HL-60/S4 treated with retinoic acid at 250 ng/mL for 4 days and 3 days (cell line): Measurements from ENCODE around the gene PEAK3.

ENCODE experiments used
- in situ Hi-C: fragments of 300-500 bp; cut with MboI; formaldehyde crosslinking; loops from 2 replicates; pipeline ENCODE4 v1.7.0; 2022; ENCODE audit warnings: low sequenced_read_pairs

The PEAK3 gene

DNA sequence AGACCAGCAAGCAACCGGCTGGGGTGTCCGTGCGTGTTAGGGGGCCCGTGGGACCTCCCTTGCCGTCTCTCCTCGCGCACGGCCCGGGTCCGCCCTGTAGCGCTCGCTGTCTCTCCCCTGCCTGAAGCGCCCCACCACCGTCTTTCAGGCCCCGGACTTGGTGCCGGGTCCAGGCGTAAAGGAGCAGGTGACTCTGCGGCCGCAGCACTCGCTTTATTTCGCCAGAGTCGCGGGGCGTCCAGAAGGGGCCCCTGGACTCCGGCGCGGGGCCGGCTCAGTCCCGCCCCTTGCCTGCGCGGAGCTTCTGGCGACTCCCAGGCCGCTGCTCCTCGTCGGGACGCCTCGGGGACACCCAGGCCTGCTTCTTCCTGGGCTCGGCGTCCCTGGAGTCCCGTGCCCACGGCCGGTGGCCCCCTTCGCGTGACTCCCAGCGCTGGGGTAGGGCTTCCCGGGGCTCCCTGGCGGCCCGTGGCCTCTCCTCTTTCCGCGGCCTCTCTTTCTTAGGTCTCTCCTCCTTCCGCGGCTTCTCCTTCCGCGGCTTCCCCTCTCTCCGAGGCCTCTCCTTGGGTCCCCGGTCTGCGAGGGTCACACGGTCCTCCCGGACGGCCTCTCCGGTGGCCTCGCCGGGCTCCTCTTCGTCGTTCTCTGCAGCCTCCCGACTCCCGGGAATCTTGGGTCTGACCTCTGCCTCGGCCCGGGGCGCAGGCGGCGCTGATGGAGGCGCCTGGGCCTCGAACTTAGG lies 29.7 kb downstream of the PEAK3 start:
- in situ Hi-C loops: no loop called here

DNA sequence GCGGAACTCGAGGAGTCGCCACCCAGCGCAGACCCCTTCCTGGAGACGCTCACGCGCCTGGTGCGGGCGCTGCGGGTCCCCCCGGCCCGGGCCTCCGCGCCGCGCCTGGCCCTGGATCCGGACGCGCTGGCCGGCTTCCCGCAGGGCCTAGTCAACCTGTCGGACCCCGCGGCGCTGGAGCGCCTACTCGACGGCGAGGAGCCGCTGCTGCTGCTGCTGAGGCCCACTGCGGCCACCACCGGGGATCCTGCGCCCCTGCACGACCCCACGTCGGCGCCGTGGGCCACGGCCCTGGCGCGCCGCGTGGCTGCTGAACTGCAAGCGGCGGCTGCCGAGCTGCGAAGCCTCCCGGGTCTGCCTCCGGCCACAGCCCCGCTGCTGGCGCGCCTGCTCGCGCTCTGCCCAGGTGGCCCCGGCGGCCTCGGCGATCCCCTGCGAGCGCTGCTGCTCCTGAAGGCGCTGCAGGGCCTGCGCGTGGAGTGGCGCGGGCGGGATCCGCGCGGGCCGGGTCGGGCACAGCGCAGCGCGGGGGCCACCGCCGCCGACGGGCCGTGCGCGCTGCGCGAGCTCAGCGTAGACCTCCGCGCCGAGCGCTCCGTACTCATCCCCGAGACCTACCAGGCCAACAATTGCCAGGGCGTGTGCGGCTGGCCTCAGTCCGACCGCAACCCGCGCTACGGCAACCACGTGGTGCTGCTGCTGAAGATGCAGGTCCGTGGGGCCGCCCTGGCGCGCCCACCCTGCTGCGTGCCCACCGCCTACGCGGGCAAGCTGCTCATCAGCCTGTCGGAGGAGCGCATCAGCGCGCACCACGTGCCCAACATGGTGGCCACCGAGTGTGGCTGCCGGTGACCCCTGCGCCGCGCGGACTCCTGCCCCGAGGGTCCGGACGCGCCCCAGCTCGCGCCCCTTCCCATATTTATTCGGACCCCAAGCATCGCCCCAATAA lies 30.6 kb downstream of the PEAK3 start:
- in situ Hi-C loops: no loop called here

DNA sequence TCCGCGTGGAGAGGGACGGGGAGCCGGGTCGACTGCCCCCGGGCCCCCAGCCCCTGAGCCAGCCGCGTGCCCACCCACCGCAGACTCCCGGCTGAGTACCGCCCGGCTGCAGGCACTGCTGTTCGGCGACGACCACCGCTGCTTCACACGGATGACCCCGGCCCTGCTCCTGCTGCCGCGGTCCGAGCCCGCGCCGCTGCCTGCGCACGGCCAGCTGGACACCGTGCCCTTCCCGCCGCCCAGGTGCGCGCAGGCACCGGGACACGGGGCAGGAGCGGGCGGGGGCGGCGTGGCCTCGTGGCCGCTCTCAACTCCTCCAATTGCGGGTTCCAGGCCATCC lies 31.2 kb downstream of the PEAK3 start:
- in situ Hi-C loops: no loop called here

DNA sequence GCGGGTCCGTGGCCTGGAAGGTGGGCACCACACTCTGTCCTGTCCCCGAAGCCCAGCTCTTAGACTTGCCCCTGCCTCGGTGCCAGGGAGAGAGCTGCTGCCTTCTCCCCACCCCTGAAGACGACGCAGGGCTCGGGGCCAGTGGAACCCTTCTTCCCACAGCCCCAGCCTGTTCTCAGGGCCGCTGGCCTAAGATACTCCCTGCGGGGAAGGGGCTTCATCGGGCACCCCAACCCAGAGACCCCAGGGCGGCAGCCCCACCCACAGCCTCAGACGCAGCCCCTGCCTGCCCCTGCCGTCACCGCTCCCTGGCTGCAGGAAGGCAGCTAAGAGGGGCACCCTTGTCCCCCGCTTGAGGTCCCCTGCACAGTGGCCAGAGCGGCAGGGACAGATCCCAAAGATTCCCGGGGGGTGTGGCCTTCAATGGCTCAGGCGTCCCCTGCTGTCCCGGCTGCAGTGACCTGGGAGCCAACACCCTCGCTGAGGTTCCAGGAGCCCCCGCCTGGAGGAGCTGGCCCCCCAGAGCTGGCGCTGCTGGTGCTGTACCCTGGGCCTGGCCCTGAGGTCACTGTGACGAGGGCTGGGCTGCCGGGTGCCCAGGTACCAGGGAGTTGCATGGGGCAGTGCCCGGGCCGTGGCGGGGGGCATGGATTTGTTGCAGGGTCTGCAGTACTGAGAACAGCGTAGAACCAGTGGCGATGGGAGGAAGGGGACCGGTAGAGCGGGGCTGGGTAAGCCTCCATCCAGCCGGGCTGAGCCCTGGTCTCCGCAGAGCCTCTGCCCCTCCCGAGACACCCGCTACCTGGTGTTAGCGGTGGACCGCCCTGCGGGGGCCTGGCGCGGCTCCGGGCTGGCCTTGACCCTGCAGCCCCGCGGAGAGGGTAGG lies 31.9 kb downstream of the PEAK3 start:
- in situ Hi-C loops: no loop called here

DNA sequence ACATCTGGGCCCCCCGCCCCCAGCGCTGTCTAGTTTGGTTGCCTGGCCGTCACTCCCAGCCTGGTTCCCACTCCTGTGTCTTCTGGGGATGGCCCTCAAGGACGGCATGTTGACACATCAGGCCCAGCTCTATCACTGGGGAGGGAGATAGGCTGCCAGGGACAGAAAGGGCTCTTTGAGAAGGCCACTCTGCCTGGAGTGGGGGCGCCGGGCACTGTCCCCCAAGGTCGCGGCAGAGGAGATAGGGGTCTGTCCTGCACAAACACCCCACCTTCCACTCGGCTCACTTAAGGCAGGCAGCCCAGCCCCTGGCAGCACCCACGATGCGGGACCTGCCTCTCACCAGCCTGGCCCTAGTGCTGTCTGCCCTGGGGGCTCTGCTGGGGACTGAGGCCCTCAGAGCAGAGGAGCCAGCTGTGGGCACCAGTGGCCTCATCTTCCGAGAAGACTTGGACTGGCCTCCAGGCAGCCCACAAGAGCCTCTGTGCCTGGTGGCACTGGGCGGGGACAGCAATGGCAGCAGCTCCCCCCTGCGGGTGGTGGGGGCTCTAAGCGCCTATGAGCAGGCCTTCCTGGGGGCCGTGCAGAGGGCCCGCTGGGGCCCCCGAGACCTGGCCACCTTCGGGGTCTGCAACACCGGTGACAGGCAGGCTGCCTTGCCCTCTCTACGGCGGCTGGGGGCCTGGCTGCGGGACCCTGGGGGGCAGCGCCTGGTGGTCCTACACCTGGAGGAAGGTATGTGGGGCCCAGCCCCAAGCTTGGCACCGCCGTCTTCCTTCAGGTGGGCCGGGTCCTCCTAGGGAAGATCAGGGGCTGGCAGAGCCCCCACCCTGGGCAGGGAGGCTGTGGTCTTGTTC lies 32.7 kb downstream of the PEAK3 start, which contains the start of gene AMH:
Gene AMH (plus strand): TSS at position 314 of the 857 bp plus-strand sequence. CDS start 10 bp downstream, at position 324.
- in situ Hi-C loops: no loop called here

DNA sequence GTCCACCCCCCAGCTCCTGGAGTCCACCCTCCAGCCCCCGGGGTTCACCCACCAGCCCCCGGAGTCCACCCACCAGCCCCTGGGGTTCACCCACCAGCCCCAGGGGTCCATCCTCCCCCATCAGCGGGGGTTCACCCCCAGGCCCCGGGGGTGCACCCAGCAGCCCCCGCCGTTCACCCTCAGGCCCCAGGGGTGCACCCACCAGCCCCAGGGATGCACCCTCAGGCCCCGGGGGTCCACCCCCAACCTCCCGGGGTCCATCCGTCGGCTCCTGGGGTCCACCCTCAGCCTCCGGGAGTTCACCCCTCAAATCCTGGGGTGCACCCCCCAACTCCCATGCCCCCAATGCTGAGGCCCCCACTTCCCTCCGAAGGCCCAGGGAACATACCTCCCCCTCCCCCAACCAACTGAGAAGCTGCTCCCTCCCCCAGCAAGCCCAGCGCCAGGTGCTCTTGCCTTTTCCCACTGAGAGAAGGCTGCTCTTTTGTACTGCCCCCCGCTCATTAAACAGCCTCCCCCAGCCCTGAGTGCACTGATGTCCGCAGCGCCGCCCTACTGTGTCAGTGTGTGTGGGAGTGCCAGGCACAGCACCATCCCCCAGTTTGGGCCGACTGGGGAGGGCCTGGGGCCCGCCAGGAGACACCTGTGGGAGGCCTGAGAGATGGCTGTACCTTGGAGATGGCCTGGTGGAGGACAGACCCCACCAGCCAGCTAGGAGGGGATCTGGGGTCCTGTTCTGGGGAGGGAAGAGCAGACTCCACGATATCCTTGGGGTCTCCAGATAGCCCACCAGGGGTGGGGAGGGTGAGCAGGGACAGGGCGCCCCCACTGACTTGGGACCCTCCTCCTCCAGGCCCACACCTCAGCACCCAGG lies 33.6 kb downstream of the PEAK3 start:
- in situ Hi-C loops: no loop called here

DNA sequence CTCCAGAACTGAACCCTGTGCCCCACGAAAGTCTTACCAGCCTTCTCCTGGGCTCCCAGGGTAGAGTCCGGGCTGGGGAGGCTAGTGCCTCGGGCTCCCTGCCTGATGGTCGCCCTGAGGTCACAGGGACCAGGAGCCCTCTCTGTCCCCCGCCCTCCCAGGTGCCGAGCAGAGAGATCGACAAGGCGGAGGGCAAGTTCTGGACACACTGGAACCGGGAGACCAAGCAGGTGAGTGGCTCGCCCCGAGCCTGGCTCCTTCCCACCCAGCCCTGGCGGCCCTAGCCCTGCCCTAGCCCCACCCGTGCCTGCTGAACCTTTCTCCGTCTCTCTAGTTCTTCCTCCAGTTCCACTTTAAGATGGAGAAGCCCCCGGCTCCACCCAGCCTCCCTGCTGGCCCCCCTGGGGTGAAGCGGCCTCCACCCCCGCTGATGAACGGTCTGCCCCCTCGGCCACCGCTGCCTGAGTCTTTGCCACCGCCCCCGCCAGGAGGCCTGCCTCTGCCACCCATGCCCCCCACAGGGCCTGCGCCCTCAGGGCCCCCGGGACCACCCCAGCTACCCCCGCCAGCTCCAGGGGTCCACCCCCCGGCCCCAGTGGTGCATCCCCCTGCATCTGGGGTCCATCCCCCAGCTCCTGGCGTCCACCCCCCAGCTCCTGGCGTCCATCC lies 34.4 kb downstream of the PEAK3 start:
- in situ Hi-C loops: no loop called here

DNA sequence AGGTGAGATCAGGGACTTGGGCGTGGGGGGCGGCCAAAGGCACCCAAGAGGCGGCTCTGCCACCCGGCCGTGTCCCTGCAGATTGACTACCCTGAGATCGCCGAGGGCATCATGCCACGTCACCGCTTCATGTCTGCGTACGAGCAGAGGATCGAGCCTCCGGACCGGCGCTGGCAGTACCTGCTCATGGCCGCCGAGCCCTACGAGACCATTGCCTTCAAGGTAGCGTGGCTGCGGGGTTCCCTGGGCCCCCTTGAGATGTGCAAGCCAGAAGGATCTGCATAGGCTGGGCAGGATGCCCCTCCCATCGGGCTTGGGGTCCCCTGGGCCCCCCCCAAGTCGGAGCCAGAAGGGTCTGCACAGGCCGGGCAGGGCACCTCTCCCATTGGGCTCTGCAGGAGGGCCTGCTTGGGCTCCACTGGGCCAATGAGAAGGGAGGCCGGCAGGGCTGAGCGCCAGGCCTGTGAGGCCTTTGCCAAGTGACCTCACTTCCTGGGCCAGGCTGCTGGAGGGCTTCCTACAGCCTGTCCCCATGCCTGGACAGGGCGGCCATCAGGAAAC lies 35.1 kb downstream of the PEAK3 start:
- in situ Hi-C loops: no loop called here

DNA sequence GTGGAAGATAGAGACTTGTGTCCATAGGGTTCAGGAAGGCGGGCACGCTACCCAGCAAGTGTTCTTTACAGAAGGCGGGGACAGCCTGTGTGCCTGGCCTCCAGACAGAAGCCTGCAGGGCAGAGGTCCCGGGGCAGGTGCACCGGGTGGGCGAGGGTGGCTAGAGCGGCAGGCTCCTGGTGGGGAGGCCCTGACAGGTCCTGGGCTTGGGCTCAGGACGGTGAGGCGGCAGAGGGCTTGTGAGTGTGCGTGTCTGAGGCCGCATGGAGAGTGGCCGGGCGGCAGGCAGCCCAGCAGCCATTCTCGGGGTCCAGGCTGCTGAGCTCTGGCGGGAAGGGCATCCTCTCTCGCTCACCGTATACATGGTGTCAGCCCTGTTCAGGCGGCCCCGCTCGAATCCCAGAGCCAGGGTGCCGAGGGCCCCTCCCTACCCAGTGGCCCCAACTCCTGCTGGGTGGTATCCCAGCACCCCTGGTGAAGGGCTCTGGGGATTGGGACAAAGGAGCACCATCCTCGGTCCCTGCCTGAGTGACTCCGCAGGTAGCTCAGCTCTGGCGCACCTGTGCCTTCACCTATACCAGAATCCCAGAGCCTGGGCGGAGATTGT lies 35.9 kb downstream of the PEAK3 start:
- in situ Hi-C loops: no loop called here

DNA sequence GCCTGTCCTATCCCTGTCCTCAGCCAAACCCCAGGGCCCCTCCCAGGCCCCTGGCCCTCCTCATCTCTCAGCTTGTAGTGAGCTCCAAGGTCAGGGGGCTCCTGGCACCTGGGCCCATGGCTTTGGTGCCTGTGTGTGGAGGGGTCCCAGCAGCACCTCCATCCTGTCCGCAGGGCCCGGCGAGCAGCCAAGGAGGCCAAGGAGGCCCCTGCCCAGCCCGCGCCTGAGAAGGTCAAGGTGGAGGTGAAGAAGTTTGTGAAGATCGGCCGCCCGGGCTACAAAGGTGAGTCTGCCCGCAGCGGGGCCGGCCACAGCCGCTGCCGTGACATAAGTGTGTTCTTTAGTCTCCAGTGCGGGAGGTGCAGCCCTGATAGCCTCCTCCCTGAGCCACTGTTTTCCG lies 36.7 kb downstream of the PEAK3 start:
- in situ Hi-C loops: no loop called here

DNA sequence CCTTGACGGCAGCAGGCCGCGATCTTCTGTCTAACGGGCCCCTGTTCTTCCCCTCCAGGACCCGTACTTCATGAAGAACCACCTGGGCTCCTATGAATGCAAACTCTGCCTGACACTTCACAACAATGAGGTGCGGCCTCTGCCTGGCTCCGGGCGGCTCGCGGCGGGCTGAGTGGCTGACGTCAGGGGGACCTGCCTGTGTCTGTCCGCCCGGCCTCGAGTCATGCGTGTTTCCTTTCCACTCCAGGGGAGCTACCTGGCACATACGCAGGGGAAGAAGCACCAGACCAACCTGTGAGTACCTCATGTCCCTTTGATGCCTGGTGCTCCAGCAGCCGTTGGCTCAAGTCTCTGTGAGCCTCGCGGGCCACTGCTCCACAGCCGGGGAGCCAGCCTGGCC lies 37.5 kb downstream of the PEAK3 start:
- in situ Hi-C loops: no loop called here

DNA sequence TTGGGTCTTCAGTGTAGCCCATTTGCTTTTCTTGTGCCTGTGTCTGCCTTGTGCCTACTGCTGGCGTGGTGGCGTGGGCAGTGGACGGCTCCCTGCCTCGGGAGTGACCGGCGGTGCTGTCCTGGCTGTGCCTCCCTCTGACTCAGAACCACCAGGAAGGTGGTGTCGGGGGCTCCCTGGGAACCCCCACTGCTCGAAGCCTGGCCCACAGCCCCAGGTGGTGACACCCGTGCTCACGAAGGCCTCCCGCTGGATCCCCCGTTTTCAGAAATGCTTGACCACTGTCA lies 37.9 kb downstream of the PEAK3 start:
- in situ Hi-C loops: no loop called here

DNA sequence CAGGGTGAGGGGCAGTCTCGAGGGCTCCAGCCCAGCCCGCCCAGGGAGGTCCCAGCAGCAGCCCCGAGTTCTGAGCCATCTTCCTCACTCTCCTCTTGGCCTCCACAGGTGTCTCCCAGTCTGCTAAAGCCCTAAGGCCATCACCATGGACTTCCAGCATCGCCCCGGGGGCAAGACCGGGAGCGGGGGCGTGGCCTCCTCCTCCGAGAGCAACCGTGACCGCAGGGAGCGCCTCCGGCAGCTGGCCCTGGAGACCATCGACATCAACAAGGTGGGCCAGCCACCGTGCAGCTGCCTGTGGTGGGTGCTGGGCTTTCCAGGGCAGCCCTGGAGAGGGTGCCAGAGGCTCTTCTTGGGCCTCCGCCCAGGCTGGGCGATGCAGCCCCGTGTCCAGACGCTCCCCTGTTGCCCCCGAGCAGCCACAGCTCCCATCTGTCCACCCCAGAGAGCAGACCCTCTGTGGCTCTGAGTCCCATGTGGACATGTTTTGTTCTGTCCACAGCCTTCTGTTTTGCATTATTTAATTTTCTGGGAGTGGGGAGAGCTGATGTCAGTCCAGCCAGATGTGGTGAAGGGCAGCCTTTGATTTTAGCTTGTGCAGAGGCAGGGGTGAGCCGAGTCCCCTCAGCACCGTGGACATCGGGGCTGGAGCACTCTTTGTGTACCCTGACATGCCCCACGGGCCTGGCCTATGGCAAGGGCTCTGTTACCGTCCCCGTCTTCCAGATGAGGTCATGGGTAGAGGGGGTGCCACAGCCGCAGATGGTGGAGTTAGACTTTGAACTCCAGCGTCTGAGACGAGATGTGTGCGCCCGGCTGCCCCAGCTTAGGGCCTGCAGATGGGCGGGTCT lies 38.5 kb downstream of the PEAK3 start:
- in situ Hi-C loops: no loop called here

DNA sequence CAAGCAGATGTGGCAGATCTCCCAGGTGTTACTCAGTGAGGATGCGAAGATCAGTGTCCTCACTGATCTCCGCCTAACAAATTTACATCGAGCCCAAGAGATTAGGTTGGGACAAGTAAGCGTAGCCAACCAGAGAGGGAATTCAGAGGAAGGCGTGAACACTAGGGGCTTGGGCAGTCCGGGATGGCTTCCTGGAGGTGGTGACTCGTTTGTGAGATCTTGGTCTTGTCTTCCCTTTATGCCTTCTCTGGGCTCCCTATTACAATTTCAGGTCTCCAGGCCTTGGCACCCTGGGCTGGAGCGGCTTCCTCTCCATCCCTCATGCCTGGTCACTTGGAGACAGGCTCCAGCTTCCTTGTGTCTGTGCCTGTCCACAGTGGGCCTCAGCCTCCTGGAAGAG lies 39.2 kb downstream of the PEAK3 start:
- in situ Hi-C loops: no loop called here

DNA sequence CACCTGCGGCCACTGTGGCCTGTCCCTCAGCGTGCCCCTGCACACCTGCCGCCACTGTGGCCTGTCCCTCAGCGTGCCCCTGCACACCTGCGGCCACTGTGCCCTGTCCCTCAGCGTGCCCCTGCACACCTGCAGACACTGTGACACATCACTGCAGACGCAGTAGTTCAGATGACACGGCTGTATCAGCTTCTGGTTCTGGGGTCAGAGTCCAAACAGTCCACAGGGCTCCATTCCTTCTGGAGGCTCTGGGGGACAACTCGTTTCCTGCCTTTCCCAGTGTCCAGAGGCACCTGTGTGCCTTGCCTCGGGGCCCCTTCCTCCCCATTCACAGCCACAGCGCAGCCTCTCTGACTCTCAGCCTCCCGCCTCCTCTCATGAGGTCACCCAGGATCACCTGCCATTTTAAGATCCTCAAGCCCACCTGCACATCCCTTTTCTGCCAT lies 39.9 kb downstream of the PEAK3 start:
- in situ Hi-C loops: no loop called here

DNA sequence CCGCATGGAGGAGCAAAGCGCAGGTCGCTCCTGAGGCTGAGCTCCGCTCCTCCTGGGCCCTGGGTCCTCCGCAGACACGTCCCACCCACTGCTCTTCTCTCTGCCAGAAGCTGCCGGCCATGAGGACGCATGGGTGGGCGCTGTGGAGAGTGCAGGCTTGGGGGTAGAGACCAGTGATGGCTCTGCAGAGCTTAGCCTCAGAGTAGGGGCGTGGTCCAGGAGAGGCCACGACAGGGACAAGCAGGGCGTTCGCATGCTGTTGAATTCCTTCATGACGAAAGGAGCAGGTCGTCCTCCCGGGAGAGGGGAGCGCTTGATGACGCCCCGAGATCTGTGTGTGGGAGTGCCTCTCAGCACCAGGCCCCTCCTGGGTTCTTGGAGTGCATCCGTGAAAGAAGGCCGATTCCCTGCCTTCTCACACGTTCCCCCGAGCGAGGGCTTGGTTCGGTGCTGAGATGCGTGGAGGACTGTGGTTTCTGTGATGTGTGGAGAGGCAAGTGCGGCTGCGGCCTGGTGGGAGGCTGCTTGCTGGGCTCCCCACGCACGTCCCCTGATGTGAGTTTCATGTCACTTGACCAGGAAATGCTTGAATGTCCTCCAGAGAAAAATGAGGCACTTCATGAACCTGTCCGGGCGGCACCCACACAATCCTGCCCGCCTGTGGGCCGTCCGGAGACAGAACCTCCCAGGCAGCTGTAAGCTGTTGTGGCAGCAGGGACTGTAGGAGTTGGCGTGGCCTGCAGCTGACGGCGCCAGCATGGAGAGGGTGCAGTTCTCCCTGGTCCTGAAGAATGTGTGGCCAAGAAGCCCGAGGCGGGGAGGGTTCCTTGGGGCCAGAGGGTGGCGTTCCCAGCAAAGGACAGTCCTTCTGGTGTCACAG lies 40.9 kb downstream of the PEAK3 start:
- in situ Hi-C loops: no loop called here
